CD4-positive, alpha-beta T cell treated with Interferon gamma for 1 hour (primary cell): ENCODE measurements around the gene IGF2R.

Experiments
- DNase-seq: peaks from one replicate; pipeline ENCODE4 v3.0.0-alpha.2; 2020

Gene IGF2R

DNA sequence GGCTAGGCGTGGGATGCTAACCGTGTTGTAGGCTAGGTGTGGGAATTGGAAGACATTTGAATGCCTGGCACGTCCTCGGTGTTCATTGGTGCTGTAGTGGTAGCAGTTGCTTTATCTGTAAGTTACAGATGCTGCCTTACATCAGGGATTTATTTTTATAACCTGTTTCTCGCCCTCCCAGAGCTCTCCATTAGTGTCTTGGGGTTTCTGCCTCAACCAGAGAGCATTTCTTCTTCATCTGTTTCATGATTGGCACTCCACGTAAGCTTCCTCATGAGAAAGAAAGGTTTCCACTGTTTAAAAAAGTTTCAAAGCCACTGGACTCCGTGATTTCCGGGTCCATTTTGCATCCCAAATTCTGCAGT is 9.0 kb downstream of the IGF2R start:
- DNase-seq: no peak

DNA sequence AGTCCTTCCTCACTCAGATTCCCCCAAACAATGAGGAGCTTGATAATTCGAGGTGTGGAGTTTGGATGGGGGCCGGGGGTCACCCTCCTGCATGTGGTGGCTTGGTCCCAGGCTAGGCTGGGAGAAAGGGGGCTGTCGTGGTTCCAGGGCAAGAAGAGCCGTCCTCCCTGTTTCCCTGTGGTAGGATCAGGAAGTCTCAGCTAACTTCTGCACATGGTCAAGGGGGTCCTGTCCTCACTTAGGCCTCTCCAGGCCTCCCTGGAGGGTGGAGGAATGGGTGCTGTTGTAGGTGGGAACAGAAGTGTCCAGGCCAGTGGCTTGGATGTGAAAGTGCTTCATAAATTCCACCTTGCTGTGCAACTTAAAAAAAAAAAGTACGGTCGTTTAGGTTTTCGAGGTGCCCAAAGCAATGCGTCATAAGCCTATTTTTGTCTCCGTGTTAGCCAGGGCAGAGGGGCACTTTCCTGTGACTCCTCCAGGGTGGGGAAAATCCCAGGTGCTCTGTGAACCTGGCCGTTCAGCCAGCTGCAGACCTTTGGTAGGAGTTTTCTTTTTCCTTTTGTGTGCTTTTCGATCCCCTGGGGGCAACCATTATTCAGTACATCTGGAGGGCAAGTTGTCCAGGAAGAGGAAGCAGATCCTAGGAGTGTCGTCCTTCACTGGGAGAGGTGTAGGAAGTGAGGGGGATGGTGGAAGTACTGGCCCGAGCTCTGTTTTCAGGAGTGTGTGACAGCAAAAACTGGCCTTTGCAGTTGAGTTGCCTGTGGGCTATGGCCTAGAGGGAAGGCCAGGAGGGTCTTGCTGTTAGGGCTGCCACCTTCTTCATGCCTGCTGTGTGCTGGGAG is 9.6 kb downstream of the IGF2R start:
- DNase-seq: peak; percentile 33

- peak; percentile 60 for DNase-seq
Measured at GRCh38 chr6:159979136-159979874, 10.4 kb downstream of the IGF2R start.

- no peak for DNase-seq
Measured at GRCh38 chr6:159980474-159980873, 11.6 kb downstream of the IGF2R start.

- no peak for DNase-seq
Measured at GRCh38 chr6:159981071-159981402, 12.2 kb downstream of the IGF2R start.

DNA sequence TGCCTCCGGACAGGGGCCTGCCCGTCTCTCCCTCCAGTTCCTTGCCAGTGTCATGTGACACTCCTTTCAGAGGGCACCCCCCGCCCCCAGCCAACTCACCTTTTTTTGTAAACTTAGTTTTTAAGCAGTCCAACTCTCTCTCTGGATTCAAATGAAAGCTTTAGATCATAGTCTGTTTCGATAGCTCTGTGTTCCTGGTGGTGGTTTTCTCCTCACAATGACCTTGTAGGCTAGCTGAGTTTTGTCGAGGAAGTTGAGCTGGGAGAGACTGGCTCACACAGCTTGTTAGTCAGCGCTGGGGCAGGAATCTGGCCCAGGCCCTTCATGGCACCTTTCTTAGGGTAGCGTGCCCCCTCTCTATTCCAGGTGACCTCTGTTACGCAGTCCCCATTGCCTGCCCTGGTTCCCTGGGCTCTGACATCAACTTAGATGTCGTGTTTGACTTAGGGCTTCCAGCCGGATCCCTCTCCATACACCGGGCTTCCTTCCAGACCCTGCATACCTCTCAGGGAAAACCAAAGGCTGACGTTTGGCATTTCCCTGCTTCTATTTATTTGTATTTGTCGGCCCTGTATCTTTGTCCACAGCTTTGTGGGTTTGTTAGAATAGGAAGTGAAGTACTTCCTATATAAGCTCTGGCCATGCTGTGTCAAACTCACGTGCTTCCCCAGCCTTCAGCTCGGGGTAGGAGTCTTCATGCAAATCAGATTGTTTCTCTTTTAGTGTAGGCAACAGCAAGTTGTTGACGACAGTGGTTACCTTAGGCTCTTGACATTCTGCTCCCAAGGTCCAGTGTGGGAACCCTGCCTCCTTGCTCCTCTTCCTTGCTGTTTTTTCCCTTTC is 12.7 kb downstream of the IGF2R start:
- DNase-seq: peak; percentile 71

GRCh38 chr6:159982731-159983506 is 14.0 kb downstream of the IGF2R start:
- no peak for DNase-seq

DNA sequence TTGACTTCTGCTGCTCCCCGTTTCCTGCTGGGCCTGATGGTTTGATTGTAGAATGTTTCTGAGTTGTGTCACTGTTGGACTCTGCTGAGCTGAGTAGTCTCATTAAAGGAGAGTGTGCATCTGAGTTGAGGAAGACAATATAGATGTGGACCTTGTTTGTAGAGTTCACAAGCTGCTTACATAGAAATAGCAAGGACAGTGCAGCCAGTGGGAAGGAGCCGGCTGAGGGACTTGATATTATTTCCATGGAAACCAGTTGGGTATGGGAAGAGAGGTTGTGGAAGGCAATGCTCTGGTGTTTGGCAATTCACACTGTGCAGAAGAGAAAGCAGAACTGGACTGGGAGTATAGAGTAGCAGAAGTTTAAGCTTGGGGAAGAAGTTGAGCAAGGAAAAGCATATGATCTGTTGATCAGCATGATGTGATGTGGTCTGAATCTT is 14.8 kb downstream of the IGF2R start:
- DNase-seq: no peak

- DNase-seq: no peak
Measured at GRCh38 chr6:159984268-159984786, 15.4 kb downstream of the IGF2R start.

GRCh38 chr6:159985296-159985945 is 16.5 kb downstream of the IGF2R start:
- DNase-seq: no peak

- no peak for DNase-seq
Measured at GRCh38 chr6:159988983-159989454, 20.1 kb downstream of the IGF2R start.

DNA sequence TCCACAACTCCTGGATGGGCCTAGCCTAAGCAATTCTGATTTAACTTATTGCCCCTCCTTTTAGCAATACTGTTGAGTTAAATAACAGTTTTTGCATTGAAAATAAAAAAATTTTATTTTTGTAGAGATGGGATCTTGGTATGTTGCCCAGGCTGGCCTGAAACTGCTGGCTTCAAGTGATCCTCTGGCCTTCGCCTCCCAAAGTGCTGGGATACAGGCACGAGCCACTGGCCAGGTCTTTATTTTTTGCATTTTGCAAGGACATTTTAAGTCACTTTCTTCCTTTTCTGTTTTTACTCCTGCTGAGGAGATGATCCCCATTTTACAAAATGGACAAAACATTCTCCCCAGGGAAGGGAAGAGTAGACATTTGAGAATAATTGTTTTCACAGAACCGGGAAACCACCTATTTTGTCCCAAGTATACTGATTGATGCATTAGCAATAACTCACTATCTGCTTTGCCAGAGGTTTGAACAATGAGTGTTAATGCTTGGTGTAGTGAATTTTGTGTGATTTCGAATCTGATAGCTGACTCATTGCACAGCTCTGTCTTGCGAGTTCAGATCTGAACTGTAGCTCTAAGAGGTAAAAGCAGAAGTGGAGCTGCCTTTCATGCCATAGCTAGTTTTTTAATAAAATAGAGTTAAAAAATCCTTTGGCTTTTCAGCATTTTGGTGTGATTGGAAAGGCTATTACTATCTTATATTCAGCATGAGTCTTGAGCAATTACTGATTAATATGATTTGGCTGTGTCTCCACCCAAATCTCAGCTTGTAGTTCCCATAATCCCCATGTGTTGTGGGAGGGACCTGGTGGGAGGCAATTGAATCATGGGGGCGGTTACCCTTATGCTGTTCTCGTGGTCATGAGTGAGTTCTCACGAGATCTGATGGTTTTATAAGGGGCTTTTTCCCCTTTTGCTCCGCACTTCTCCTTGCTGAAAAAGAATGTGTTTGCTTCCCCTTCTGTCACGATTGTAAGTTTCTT is 20.9 kb downstream of the IGF2R start:
- DNase-seq: no peak

- no peak for DNase-seq
Measured at GRCh38 chr6:159992366-159992765, 23.5 kb downstream of the IGF2R start.

DNA sequence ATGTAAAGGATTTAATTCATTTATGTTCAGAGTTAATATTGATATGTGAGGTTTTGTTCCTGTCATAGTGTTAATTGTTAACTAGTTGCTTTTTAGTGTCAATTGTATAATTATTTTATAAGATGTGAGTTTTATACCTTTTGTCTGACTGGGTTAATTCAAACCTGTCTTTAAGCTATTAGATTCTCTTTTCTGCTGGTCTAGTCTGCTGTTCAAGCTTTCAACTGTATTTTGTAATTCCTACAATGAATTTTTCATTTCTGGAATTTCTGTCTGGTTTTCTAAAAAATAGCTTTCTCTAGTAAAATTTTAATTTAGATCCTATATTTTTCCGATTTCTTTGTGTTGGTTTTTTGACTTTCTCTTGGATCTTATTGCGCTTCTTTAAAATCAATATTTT is 26.5 kb downstream of the IGF2R start:
- DNase-seq: no peak

GRCh38 chr6:159996087-159996622 is 27.3 kb downstream of the IGF2R start:
- no peak for DNase-seq

GRCh38 chr6:159996626-159997497 is 28.0 kb downstream of the IGF2R start:
- no peak for DNase-seq

DNA sequence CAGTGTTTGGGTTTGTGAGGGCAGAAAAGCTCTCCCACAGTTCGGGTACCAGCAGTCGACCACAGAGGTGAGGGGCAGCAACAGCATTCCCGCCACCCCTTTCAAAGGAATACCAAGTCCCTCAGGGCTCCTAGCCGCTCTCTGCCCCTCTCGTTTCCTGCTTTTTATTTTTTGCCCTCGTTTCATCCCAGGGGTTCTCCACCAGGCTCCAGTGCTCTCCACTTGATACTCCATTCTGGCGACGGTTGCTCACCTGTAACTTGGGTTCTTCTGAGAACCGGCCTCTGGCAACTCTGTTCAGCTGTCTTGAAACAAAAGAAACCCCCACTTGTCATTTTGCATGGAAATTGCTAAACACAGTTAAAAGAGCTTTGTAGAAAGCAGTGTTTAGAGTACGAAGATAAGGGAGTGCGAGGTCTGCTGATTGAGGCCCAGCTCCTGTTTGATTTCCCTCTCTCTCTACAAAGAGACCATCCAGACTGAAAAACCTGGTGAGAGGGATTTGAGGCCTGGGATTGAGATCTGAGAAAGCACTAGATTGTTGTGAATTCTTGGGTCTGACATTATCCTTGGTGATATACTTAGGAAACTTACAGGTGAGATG is 28.7 kb downstream of the IGF2R start:
- no peak for DNase-seq

DNA sequence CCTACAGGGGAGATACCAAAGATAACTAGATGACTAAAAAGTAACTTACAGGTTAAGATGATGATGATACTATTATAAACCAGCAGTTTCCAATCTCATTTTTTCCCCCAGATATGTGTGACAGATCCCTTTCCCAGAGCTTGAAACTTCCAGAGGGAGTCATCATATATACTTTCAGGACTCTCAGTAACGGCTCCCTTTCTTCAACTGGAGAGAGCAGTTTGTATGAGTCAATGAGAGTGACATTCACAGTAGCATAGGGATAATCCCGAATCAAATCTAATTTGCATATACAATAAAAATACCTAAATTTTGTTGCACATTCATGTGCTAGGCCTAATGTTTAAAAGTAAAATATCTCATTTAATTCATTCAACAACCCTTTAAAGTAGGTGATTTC is 29.7 kb downstream of the IGF2R start:
- DNase-seq: no peak

DNA sequence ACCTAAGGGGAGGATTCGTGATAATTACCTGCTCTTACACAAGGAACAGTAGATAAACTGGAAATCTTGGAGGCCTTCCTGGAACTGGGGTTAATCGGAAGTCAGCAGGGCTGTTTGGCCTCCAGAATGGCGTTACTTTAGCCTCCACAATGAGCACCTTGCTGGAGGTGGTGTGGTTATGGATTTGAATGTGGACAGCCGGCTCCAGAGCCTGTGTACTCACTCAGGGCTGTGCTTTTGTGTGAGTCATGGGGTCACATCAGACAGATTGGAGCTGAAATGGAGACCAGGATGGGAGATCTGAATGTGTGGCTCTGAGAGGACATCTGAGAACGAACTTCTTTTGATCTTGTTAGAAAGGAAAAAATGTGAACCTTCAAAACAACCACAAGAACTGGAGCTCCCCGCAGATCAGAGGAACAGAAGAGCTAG is 30.4 kb downstream of the IGF2R start:
- no peak for DNase-seq
